Heart left ventricle (tissue), 13 donors: ENCODE results near the gene SLX4.

Experiments used
- POLR2A ChIP-seq, 2 donors: fragments of 450-650 bp; IDR thresholded peaks; one replicate each; pipeline ENCODE4 v1.6.1; 2017; ENCODE audit warnings: antibody characterized with exemption in 2 of 2, mild to moderate bottlenecking in 2 of 2, moderate library complexity in 2 of 2
- TF ChIP-seq, protein P1 (sequence below), 12 donors: fragments of 200-600 bp; sonication (generic) in 4 of 12; IDR thresholded peaks; one replicate each; pipeline versions ENCODE4 v1.5.0 to v1.8.0; 2018 to 2022; ENCODE audit warnings: antibody characterized with exemption in 12 of 12, mild to moderate bottlenecking in 5 of 12
- donor health status: ischemic (EF 13 %, LVEDD 7.1; RV severe dilation, severe dysfunction).
- donor health status: DM: no; HTN: yes; CAD: no.
- donor health status: DM: no; HTN: no; CAD: no.
- donor health status: ischemic (EF 25% LVEDD 6.9; RV normal size, moderate dysfunction).
- donor health status: ischemic (EF 25% LVEDD 5.7; RV mildly dilated, moderate dysfunction).
- donor health status: ischemic (EF 35%, LVEDD 5.7; RV mildly dilated, moderate dysfunction).
- donor health status: nonischemic (EF 11% LVEDD 7.7; RV severe dilation, severe dysfunction).
- donor health status: DM: yes; HTN: yes; CAD: no.
- donor health status: PGD.
- donor health status: ischemic (EF 29% LVEDD 5.4; RV normal size, mild dysfunction).
- donor health status: nonischemic (EF 23%, LVEDD 6.1; RV moderate dilation, normal function).

- TF ChIP-seq, protein P1, sequence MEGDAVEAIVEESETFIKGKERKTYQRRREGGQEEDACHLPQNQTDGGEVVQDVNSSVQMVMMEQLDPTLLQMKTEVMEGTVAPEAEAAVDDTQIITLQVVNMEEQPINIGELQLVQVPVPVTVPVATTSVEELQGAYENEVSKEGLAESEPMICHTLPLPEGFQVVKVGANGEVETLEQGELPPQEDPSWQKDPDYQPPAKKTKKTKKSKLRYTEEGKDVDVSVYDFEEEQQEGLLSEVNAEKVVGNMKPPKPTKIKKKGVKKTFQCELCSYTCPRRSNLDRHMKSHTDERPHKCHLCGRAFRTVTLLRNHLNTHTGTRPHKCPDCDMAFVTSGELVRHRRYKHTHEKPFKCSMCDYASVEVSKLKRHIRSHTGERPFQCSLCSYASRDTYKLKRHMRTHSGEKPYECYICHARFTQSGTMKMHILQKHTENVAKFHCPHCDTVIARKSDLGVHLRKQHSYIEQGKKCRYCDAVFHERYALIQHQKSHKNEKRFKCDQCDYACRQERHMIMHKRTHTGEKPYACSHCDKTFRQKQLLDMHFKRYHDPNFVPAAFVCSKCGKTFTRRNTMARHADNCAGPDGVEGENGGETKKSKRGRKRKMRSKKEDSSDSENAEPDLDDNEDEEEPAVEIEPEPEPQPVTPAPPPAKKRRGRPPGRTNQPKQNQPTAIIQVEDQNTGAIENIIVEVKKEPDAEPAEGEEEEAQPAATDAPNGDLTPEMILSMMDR (IDR thresholded peaks at IDR 0.05): no peak
- no peak for TF ChIP-seq POLR2A (IDR thresholded peaks at IDR 0.05)
Observed at GRCh38 chr16:3576211-3576610, 35.2 kb downstream of the SLX4 start.
